ENCODE results near the gene MRPL48. TPM values are rescaled to one million over a fixed set of nuclear protein-coding genes. Genes with fewer than 3 reads are reported as not detected.
A peak's percentile ranks its signal among the peaks of the same experiment; 100 is the strongest.

MRPL48 gene
- total and polyA plus RNA-seq, 12 donors, result 25.1 to 44.4 (median 32.7) TPM

DNA sequence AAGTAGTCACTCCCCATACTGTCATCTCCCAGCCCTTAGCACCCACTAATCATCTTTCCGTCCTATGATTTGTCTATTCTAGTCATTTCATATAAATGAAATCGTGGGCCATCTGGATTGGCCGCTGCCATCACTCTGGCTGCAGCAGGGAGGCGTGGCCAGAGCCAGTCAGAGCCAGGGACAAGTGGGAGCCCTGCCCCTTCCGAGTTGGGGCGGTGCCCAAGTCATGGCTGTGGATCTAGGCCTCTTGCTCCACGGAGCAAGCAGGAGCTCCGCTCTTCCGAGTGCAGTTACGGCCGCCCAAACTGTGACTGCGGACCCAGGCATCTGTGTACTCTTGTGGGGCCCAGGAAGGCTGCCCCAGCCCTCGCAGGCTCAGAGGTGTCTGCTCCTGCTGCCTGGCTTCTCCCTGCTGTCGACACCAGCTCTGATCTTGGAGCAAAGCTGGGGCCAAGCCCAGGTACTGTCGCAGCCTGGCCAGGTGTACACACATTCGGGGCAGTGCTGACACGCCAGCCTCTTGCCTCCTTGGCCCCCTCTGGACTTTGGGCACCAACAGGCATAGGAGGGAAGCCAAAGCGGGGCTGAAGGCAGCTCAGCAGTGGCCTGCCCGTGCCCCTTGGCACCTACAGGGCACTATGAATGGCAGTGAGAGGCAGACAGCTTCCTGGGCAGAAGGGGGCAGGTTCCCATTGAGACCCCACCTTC is 8.4 kb downstream of the MRPL48 start:
- intact Hi-C loops (cut with DNase I), result no loop called here
- ATAC-seq (peak in 6 of 8 donors; percentile 36 to 80 (median 66)), DNase-seq (peak in 1 of 2 donors; percentile 23)
- peaks cover 0 to 36% (median 0%) of the 10 kb centered on the region in 9 donors for H3K36me3 ChIP-seq
- no peaks in the 10 kb centered on the region for H3K9me3 ChIP-seq
- no peak overlapping the region for H3K4me3 ChIP-seq
- H3K27me3 ChIP-seq, result no peaks in the 10 kb centered on the region
- TF ChIP-seq CTCF (IDR thresholded peaks at IDR 0.05), result no peak
- H3K4me1 ChIP-seq, result peaks cover 0 to 10% (median 3%) of the 10 kb centered on the region in 9 donors
- peak overlapping the region in 2 of 10 donors; percentile 31 to 58 for H3K27ac ChIP-seq
- WGBS, 2 donors, result 69 to 84% methylated on average over 19 of the region's 19 CpGs

DNA sequence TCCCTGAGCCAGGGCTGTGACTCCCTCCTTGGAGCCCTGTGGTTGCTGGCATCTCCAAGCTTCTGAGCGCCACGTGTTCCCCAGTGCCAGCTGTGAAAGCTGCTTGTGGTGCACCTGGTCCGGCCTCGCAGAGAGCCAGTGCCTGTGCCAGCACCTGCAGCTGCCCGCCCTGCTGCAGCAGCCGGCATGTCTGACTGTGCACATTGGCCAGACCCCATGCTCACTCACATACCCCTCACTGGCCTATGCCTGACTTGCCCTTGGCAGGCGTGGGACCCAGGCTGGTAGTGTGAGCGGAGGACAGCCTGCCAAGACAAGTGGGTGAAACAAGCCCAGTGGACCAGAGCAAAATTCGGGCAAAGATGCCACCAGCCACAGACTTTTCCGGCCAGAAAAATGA is 9.8 kb downstream of the MRPL48 start:
- no peak overlapping the region for H3K27ac ChIP-seq
- peaks cover 0 to 10% (median 0%) of the 10 kb centered on the region in 9 donors for H3K4me1 ChIP-seq
- H3K27me3 ChIP-seq, result no peaks in the 10 kb centered on the region
- no peak for TF ChIP-seq CTCF (IDR thresholded peaks at IDR 0.05)
- DNase-seq (no peak), ATAC-seq (peak in 2 of 8 donors; percentile 32 to 48)
- H3K4me3 ChIP-seq, result no peak overlapping the region
- H3K9me3 ChIP-seq, result no peaks in the 10 kb centered on the region
- intact Hi-C loops (cut with DNase I), result no loop called here
- peaks cover 0 to 25% (median 0%) of the 10 kb centered on the region in 9 donors for H3K36me3 ChIP-seq
- WGBS, 2 donors, result 90 to 97% methylated on average over 10 of the region's 10 CpGs

DNA sequence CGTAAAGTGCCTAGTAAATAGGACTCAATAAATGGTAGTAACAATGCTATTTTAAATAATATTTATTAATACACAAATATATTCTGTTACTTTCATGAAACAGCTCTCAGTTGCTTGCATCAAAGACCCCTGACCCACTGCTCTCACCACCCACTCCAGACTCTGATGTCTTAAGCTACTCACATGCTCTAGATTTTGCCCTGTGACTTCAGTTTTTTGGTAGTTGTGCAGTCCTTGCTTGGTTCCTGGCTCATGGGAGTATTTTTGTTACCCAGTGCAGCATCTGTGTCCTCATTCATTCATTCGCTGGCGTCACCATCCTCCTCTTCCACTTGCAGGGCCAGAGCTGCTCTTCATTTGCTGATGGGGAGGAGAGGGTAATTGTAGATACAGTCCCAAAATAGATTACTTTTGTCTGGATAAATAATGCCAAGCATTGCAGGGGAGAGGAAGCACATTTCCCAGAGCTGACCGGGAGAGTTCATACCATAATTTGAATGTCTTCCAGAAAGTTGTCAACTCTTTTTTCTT is 12.7 kb downstream of the MRPL48 start:
- DNase-seq (no peak), ATAC-seq (peak in 6 of 8 donors; percentile 33 to 64 (median 58))
- H3K27me3 ChIP-seq, result no peaks in the 10 kb centered on the region
- H3K4me3 ChIP-seq, result no peak overlapping the region
- peaks cover 0 to 24% (median 0%) of the 10 kb centered on the region in 9 donors for H3K36me3 ChIP-seq
- H3K9me3 ChIP-seq, result no peaks in the 10 kb centered on the region
- intact Hi-C loops (cut with DNase I), result no loop called here
- WGBS, 2 donors, result 37 to 54% methylated on average over 4 of the region's 4 CpGs
- peak overlapping the region in 2 of 10 donors; percentile 4 to 19 for H3K27ac ChIP-seq
- H3K4me1 ChIP-seq, result peaks cover 0 to 10% (median 0%) of the 10 kb centered on the region in 9 donors
- TF ChIP-seq CTCF (IDR thresholded peaks at IDR 0.05), result no peak

DNA sequence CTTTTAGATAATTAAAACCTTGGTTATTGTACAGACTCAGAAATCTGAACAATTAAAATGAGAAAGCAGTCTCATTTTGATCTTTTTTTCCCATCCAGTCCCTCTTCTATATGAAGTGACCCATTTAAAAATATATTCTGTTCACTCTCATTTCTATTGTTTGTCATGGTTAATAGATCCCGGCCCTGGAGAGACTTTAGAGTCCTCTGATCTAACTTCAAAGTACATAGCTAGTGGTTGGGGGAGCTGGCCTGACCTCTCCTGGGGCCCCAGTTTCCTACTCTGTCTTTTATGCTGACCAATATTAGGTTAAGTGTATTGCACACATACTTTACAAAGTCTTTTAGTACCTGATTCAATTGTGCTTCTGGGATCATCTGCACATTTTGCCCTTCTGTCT is 13.5 kb downstream of the MRPL48 start:
- no peaks in the 10 kb centered on the region for H3K27me3 ChIP-seq
- no peak for TF ChIP-seq CTCF (IDR thresholded peaks at IDR 0.05)
- DNase-seq, result no peak
- H3K9me3 ChIP-seq, result no peaks in the 10 kb centered on the region
- H3K4me1 ChIP-seq, result peaks cover 0 to 10% (median 0%) of the 10 kb centered on the region in 9 donors
- 80 to 93% methylated on average over 1 of the region's 1 CpG for WGBS, 2 donors
- no peak overlapping the region for H3K4me3 ChIP-seq
- ATAC-seq, result no peak
- peaks cover 0 to 30% (median 0%) of the 10 kb centered on the region in 9 donors for H3K36me3 ChIP-seq
- H3K27ac ChIP-seq, result peak overlapping the region in 2 of 10 donors; percentile 4 to 19
- intact Hi-C loops (cut with DNase I), result no loop called here
